HEK293T (cell line): ENCODE results near the gene MYBPC2.

Experiments
- CTCF ChIA-PET: fragments of 350-600 bp; formaldehyde crosslinking; extraction: SDS; loops from one replicate; lab custom pipeline; 2021; ENCODE audit warnings: antibody characterized with exemption, inconsistent platforms; lab: Yijun Ruan, JAX
- POLR2A ChIA-PET: fragments of 350-600 bp; formaldehyde crosslinking; extraction: SDS; loops from one replicate; lab custom pipeline; 2020; ENCODE audit warnings: antibody characterized with exemption, inconsistent platforms; lab: Yijun Ruan, JAX
- DNase-seq: peaks from one replicate; pipeline ENCODE4 v3.0.0; 2012; ENCODE audit warnings: mixed read lengths; ENCODE audit errors: extremely low spot score
- ARNT ChIP-seq: fragments of 450-650 bp; IDR thresholded peaks from 2 replicates; pipeline ENCODE4 v1.6.1; 2017; ENCODE audit warnings: mild to moderate bottlenecking
- BHLHE40 ChIP-seq: fragments of 450-650 bp; IDR thresholded peaks from 2 replicates; pipeline ENCODE4 v1.6.1; 2016; ENCODE audit warnings: mild to moderate bottlenecking, moderate library complexity, borderline replicate concordance
- CTBP1 ChIP-seq: fragments of 450-650 bp; IDR thresholded peaks from 2 replicates; pipeline ENCODE4 v1.6.1; 2016; ENCODE audit warnings: borderline replicate concordance
- ELF4 ChIP-seq: fragments of 450-650 bp; IDR thresholded peaks from 2 replicates; pipeline ENCODE4 v1.6.1; 2017; ENCODE audit warnings: antibody characterized with exemption
- FOXA1 ChIP-seq: fragments of 450-650 bp; IDR thresholded peaks from 2 replicates; pipeline ENCODE4 v1.6.1; 2016; ENCODE audit warnings: mild to moderate bottlenecking
- FOXK2 ChIP-seq: fragments of 450-650 bp; IDR thresholded peaks from 2 replicates; pipeline ENCODE4 v1.6.1; 2016; ENCODE audit warnings: mild to moderate bottlenecking
- FOXM1 ChIP-seq: fragments of 450-650 bp; IDR thresholded peaks from 2 replicates; pipeline ENCODE4 v1.6.1; 2017; ENCODE audit warnings: mild to moderate bottlenecking, borderline replicate concordance
- HDGF ChIP-seq: fragments of 450-650 bp; IDR thresholded peaks from 2 replicates; pipeline ENCODE4 v1.6.1; 2017; ENCODE audit warnings: antibody characterized with exemption, borderline replicate concordance
- L3MBTL2 ChIP-seq: fragments of 450-650 bp; conservative IDR thresholded peaks from 2 replicates; pipeline ENCODE4 v1.6.1; 2016; ENCODE audit warnings: mild to moderate bottlenecking
- LEF1 ChIP-seq: fragments of 450-650 bp; IDR thresholded peaks from 2 replicates; pipeline ENCODE4 v1.6.1; 2017; ENCODE audit warnings: mild to moderate bottlenecking, borderline replicate concordance
- NFRKB ChIP-seq: fragments of 450-650 bp; IDR thresholded peaks from 2 replicates; pipeline ENCODE4 v1.6.1; 2016; ENCODE audit warnings: mild to moderate bottlenecking, moderate library complexity
- SP1 ChIP-seq: fragments of 450-650 bp; IDR thresholded peaks from 2 replicates; pipeline ENCODE4 v1.6.1; 2017
- SUZ12 ChIP-seq: fragments of 450-650 bp; IDR thresholded peaks from 2 replicates; pipeline ENCODE4 v1.6.1; 2016; ENCODE audit warnings: mild to moderate bottlenecking
- TARDBP ChIP-seq: fragments of 450-650 bp; IDR thresholded peaks from 2 replicates; pipeline ENCODE4 v1.6.1; 2016
- ZNF384 ChIP-seq: fragments of 450-650 bp; IDR thresholded peaks from 2 replicates; pipeline ENCODE4 v1.6.1; 2016
- TF ChIP-seq, protein P1 (sequence below): fragments of 450-650 bp; IDR thresholded peaks from 2 replicates; pipeline ENCODE4 v1.6.1; 2016

MYBPC2 gene

DNA sequence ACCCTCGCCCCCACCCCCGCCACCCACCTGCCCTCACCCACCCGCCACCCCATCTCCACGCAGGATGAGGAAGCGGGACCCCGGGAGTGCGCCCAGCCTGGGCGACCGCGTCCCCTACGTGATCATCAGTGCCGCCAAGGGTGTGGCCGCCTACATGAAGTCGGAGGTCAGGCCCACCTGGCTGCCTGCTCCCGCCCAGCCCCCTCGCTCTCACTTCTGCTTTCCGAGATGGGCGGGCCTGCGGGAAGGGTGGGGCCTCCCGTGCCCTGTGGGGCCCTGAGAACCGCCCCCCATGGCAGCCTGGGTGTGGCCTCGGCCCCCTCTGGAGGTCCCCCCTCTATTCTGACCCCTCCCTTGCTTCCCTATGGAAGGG lies 17.0 kb upstream of the MYBPC2 start:
- DNase-seq: no peak
- TF ChIP-seq, protein P1, sequence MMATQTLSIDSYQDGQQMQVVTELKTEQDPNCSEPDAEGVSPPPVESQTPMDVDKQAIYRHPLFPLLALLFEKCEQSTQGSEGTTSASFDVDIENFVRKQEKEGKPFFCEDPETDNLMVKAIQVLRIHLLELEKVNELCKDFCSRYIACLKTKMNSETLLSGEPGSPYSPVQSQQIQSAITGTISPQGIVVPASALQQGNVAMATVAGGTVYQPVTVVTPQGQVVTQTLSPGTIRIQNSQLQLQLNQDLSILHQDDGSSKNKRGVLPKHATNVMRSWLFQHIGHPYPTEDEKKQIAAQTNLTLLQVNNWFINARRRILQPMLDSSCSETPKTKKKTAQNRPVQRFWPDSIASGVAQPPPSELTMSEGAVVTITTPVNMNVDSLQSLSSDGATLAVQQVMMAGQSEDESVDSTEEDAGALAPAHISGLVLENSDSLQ: no peak
- no peak for TF ChIP-seq ZNF384
- no peak for TF ChIP-seq FOXM1
- TF ChIP-seq L3MBTL2: no peak
- TF ChIP-seq ELF4: no peak
- no peak for TF ChIP-seq BHLHE40
- no peak for TF ChIP-seq FOXA1
- TF ChIP-seq FOXK2: no peak
- no peak for TF ChIP-seq CTBP1
- TF ChIP-seq NFRKB: no peak
- no peak for TF ChIP-seq ARNT
- no peak for TF ChIP-seq HDGF
- TF ChIP-seq TARDBP: no peak
- TF ChIP-seq SP1: no peak
- TF ChIP-seq LEF1: no peak
- TF ChIP-seq SUZ12: no peak

GRCh38 chr19:50416034-50416977 lies 16.4 kb upstream of the MYBPC2 start:
- ChIA-PET POLR2A (no interaction called here), CTCF (interaction anchor here (1.0 kb wide), 1 partner anchor 47 kb away, joined by 7 read pairs; no protein-coding TSS in a partner anchor)
- no peak for DNase-seq
- no peak for TF ChIP-seq HDGF
- TF ChIP-seq, protein P1: no peak
- no peak for TF ChIP-seq ZNF384
- TF ChIP-seq LEF1: no peak
- TF ChIP-seq FOXA1: no peak
- no peak for TF ChIP-seq CTBP1
- no peak for TF ChIP-seq ELF4
- TF ChIP-seq TARDBP: no peak
- no peak for TF ChIP-seq SP1
- TF ChIP-seq L3MBTL2: no peak
- no peak for TF ChIP-seq ARNT
- TF ChIP-seq FOXM1: no peak
- no peak for TF ChIP-seq NFRKB

More for the DNA sequence above, 17.0 kb upstream of the MYBPC2 start:
- CTCF ChIA-PET: interaction anchor here (1.0 kb wide), 2 partner anchors 47 to 63 kb away, joined by 3 to 7 read pairs; no protein-coding TSS in a partner anchor
- POLR2A ChIA-PET: interaction anchor here (1.1 to 2.1 kb wide), 2 partner anchors 31 to 47 kb away, joined by 3 to 5 read pairs; no protein-coding TSS in a partner anchor

- ChIA-PET CTCF (no interaction called here), POLR2A (no interaction called here)
- TF ChIP-seq ZNF384 (no peak), NFRKB (no peak), L3MBTL2 (no peak), FOXK2 (no peak), CTBP1 (no peak), FOXA1 (no peak)
- TF ChIP-seq, protein P1: no peak
- no peak for DNase-seq
Measured at GRCh38 chr19:50417111-50418081, 15.3 kb upstream of the MYBPC2 start.

GRCh38 chr19:50418176-50419021 lies 14.3 kb upstream of the MYBPC2 start, which contains the start of gene SPIB:
Gene SPIB (plus strand): TSS chr19:50418938. CDS start chr19:50418963, 25 bp downstream.
- ChIA-PET POLR2A (interaction anchor here (0.7 kb wide), 1 partner anchor 11 kb away, joined by 3 read pairs; no protein-coding TSS in a partner anchor), CTCF (no interaction called here)
- no peak for TF ChIP-seq HDGF
- TF ChIP-seq BHLHE40: no peak
- no peak for TF ChIP-seq SUZ12
- TF ChIP-seq ELF4: no peak
- TF ChIP-seq ZNF384: no peak
- TF ChIP-seq FOXA1: no peak
- TF ChIP-seq SP1: no peak
- TF ChIP-seq FOXM1: no peak
- DNase-seq: no peak
